GM19238 (cell line): ENCODE measurements around the gene TSHR.
A peak's percentile ranks its signal among the peaks of the same experiment; 100 is the strongest.
"Not testable (repeated sequence)": the region's sequence is repeated elsewhere in the genome, so short reads cannot be mapped to it uniquely, and the experiment has no call there.

Source experiments
- DNase-seq: peaks from one replicate; pipeline ENCODE4 v3.0.0; 2011; ENCODE audit warnings: low spot score; ENCODE audit not compliant: insufficient read length

TSHR gene

GRCh38 chr14:80951491-80951890 lies 3.9 kb upstream of the TSHR start:
- DNase-seq = no peak

- DNase-seq = not testable (repeated sequence)
These were observed 2.2 kb upstream of the TSHR start for GRCh38 chr14:80953211-80953610.

- DNase-seq = peak; percentile 34
These were observed 628 bp upstream of the TSHR start for GRCh38 chr14:80954687-80955299.

GRCh38 chr14:80956102-80956501 lies 681 bp downstream of the TSHR start:
- DNase-seq = no peak

GRCh38 chr14:80956922-80957321 lies 1.5 kb downstream of the TSHR start:
- no peak for DNase-seq

GRCh38 chr14:80957613-80958012 lies 2.2 kb downstream of the TSHR start:
- no peak for DNase-seq

- no peak for DNase-seq
These were observed 2.8 kb downstream of the TSHR start for GRCh38 chr14:80958226-80958625.

GRCh38 chr14:80958939-80959338 lies 3.5 kb downstream of the TSHR start:
- DNase-seq = no peak

- DNase-seq = peak; percentile 53
These were observed 4.1 kb downstream of the TSHR start for GRCh38 chr14:80959496-80959895.

- DNase-seq = no peak
These were observed 9.6 kb downstream of the TSHR start for GRCh38 chr14:80965037-80965436.

GRCh38 chr14:80973931-80974641 lies 18.7 kb downstream of the TSHR start:
- no peak for DNase-seq

GRCh38 chr14:80974679-80975078 lies 19.3 kb downstream of the TSHR start:
- no peak for DNase-seq

- no peak for DNase-seq
These were observed 21.8 kb downstream of the TSHR start for GRCh38 chr14:80977221-80977620.

- no peak for DNase-seq
These were observed 23.0 kb downstream of the TSHR start for GRCh38 chr14:80978403-80978802.

GRCh38 chr14:80979951-80980350 lies 24.5 kb downstream of the TSHR start:
- DNase-seq = no peak

- DNase-seq = no peak
These were observed 25.7 kb downstream of the TSHR start for GRCh38 chr14:80981156-80981555.

- DNase-seq = no peak
These were observed 26.3 kb downstream of the TSHR start for GRCh38 chr14:80981673-80982072.

- DNase-seq = no peak
These were observed 27.3 kb downstream of the TSHR start for GRCh38 chr14:80982711-80983110.

- peak; percentile 15 for DNase-seq
These were observed 32.0 kb downstream of the TSHR start for GRCh38 chr14:80987235-80988032.

GRCh38 chr14:80988192-80988591 lies 32.8 kb downstream of the TSHR start:
- DNase-seq = no peak

- no peak for DNase-seq
These were observed 33.5 kb downstream of the TSHR start for GRCh38 chr14:80988735-80989429.

GRCh38 chr14:80992580-80992979 lies 37.2 kb downstream of the TSHR start:
- DNase-seq = no peak
